H9 (cell line): ENCODE measurements around the gene USP37. TPM values are rescaled to one million over a fixed set of nuclear protein-coding genes. Genes with fewer than 3 reads are reported as not detected.
A peak's percentile ranks its signal among the peaks of the same experiment; 100 is the strongest.

ENCODE experiments used
- DNase-seq: peaks from one replicate; pipeline ENCODE4 v3.0.0-alpha.2; 2017
- H2AFZ ChIP-seq: one replicate; pipeline ENCODE4 v1.6.1; 2013; ENCODE audit warnings: mild to moderate bottlenecking, low read length, control low read depth, moderate library complexity
- H2AK5ac ChIP-seq: 2 replicates; pipeline ENCODE4 v1.6.1; 2013; ENCODE audit warnings: low read length, control low read depth, mixed read lengths; ENCODE audit not compliant: insufficient read length
- H2BK120ac ChIP-seq: one replicate; pipeline ENCODE4 v1.6.1; 2013; ENCODE audit warnings: low read depth, mild to moderate bottlenecking, low read length, control low read depth, inconsistent platforms; ENCODE audit not compliant: poor library complexity, severe bottlenecking
- H2BK12ac ChIP-seq: 2 replicates; pipeline ENCODE4 v1.6.1; 2013; ENCODE audit warnings: low read length, control low read depth, mixed read lengths, low read depth; ENCODE audit not compliant: insufficient read length
- H2BK15ac ChIP-seq: 2 replicates; pipeline ENCODE4 v1.6.1; 2013; ENCODE audit warnings: low read depth, low read length, control low read depth
- H2BK20ac ChIP-seq: one replicate; pipeline ENCODE4 v1.6.1; 2013; ENCODE audit warnings: low read depth, mild to moderate bottlenecking, low read length, control low read depth, inconsistent platforms; ENCODE audit not compliant: poor library complexity, severe bottlenecking
- H2BK5ac ChIP-seq: 2 replicates; pipeline ENCODE4 v1.6.1; 2013; ENCODE audit warnings: low read length, control low read depth, mixed read lengths; ENCODE audit not compliant: insufficient read length
- H3K14ac ChIP-seq: 2 replicates; pipeline ENCODE4 v1.6.1; 2013; ENCODE audit warnings: low read length, control low read depth; ENCODE audit not compliant: insufficient read depth
- H3K18ac ChIP-seq: 2 replicates; pipeline ENCODE4 v1.6.1; 2013; ENCODE audit warnings: low read depth, mild to moderate bottlenecking, mixed read lengths, low read length, control low read depth; ENCODE audit not compliant: insufficient read length
- H3K23ac ChIP-seq: 2 replicates; pipeline ENCODE4 v1.6.1; 2013; ENCODE audit warnings: low read length, control low read depth, mixed read lengths, low read depth; ENCODE audit not compliant: insufficient read length
- H3K23me2 ChIP-seq: 2 replicates; pipeline ENCODE4 v1.6.1; 2013; ENCODE audit warnings: low read depth, mild to moderate bottlenecking, mixed read lengths, low read length, control low read depth; ENCODE audit not compliant: insufficient read length, poor library complexity, severe bottlenecking
- H3K27ac ChIP-seq: 2 replicates; pipeline ENCODE4 v1.5.1; 2013; ENCODE audit warnings: low read length, control low read depth, mixed read lengths, low read depth; ENCODE audit not compliant: insufficient read length
- H3K27me3 ChIP-seq: 2 replicates; pipeline ENCODE4 v1.6.1; 2013; ENCODE audit warnings: low read length, control low read depth, inconsistent platforms; ENCODE audit not compliant: insufficient read depth
- H3K4ac ChIP-seq: 2 replicates; pipeline ENCODE4 v1.6.1; 2013; ENCODE audit warnings: low read depth, mild to moderate bottlenecking, control low read depth, inconsistent platforms, low read length, moderate library complexity
- H3K4me1 ChIP-seq: 2 replicates; pipeline ENCODE4 v1.6.1; 2013; ENCODE audit warnings: low read length, control low read depth, inconsistent platforms; ENCODE audit not compliant: insufficient read depth
- H3K4me2 ChIP-seq: 2 replicates; pipeline ENCODE4 v1.6.1; 2013; ENCODE audit warnings: low read length, control low read depth, mixed read lengths; ENCODE audit not compliant: insufficient read length, insufficient read depth
- H3K56ac ChIP-seq: 2 replicates; pipeline ENCODE4 v1.6.1; 2013; ENCODE audit warnings: low read depth, mild to moderate bottlenecking, mixed read lengths, low read length, control low read depth; ENCODE audit not compliant: insufficient read length
- H3K79me1 ChIP-seq: 2 replicates; pipeline ENCODE4 v1.6.1; 2013; ENCODE audit warnings: low read depth, mild to moderate bottlenecking, moderate library complexity, low read length, control low read depth, inconsistent platforms; ENCODE audit not compliant: insufficient read depth, poor library complexity, severe bottlenecking
- H3K79me2 ChIP-seq: 2 replicates; pipeline ENCODE4 v1.6.1; 2013; ENCODE audit warnings: low read length, control low read depth, inconsistent platforms; ENCODE audit not compliant: insufficient read depth
- H3K9ac ChIP-seq: 2 replicates; pipeline ENCODE4 v1.6.1; 2013; ENCODE audit warnings: low read length, control low read depth, mixed read lengths; ENCODE audit not compliant: insufficient read length; ENCODE audit errors: extremely low read depth
- H3K9me3 ChIP-seq: one replicate; pipeline ENCODE4 v1.6.1; 2013; ENCODE audit warnings: low read depth, low read length, inconsistent platforms; ENCODE audit not compliant: control insufficient read depth
- H3T11ph ChIP-seq: one replicate; pipeline ENCODE4 v1.6.1; 2013; ENCODE audit warnings: mild to moderate bottlenecking, low read length, control low read depth, inconsistent platforms
- H4K20me1 ChIP-seq: one replicate; pipeline ENCODE4 v1.6.1; 2013; ENCODE audit not compliant: control insufficient read depth, insufficient read length, insufficient read depth
- H4K5ac ChIP-seq: 2 replicates; pipeline ENCODE4 v1.6.1; 2013; ENCODE audit warnings: low read depth, mild to moderate bottlenecking, mixed read lengths, low read length, control low read depth; ENCODE audit not compliant: insufficient read length
- H4K8ac ChIP-seq: replicated peaks from 2 replicates; pipeline ENCODE4 v1.6.1; 2013; ENCODE audit warnings: low read length, control low read depth, mixed read lengths, low read depth; ENCODE audit not compliant: insufficient read length
- H4K91ac ChIP-seq: 2 replicates; pipeline ENCODE4 v1.6.1; 2013; ENCODE audit warnings: low read depth, mild to moderate bottlenecking, moderate library complexity, mixed read lengths, low read length, control low read depth; ENCODE audit not compliant: insufficient read length
- H3K27ac Mint-ChIP-seq, 3 experiments: 2 replicates in 2 of 3; 3 replicates in 1 of 3; pipeline ENCODE4 v1.8.0; 2020 to 2021; ENCODE audit warnings: mixed read lengths in 3 of 3, mild to moderate bottlenecking in 1 of 3, moderate library complexity in 1 of 3
- H3K27me3 Mint-ChIP-seq: 2 replicates; pipeline ENCODE4 v1.8.0; 2021; ENCODE audit warnings: low read depth, mild to moderate bottlenecking, moderate library complexity, mixed read lengths
- H3K36me3 Mint-ChIP-seq, 3 experiments: 2 replicates in 2 of 3; 3 replicates in 1 of 3; pipeline ENCODE4 v1.8.0; 2020 to 2021; ENCODE audit warnings: low read depth in 3 of 3, mixed read lengths in 3 of 3; ENCODE audit not compliant: insufficient read depth in 1 of 3
- H3K4me1 Mint-ChIP-seq, 2 experiments: 2 replicates each; pipeline ENCODE4 v1.8.0; 2020; ENCODE audit warnings: mixed read lengths in 2 of 2
- H3K4me3 Mint-ChIP-seq, 2 experiments: 2 replicates in 1 of 2; 3 replicates in 1 of 2; pipeline ENCODE4 v1.8.0; 2020 to 2021; ENCODE audit warnings: mild to moderate bottlenecking in 2 of 2, mixed read lengths in 2 of 2, moderate library complexity in 1 of 2
- H3K9me3 Mint-ChIP-seq, 2 experiments: 2 replicates in 1 of 2; 3 replicates in 1 of 2; pipeline ENCODE4 v1.8.0; 2020; ENCODE audit warnings: mild to moderate bottlenecking in 2 of 2, mixed read lengths in 2 of 2, moderate library complexity in 1 of 2
- CTCF ChIP-seq: fragments of 200-600 bp; sonication (generic); conservative IDR thresholded peaks from 3 replicates; pipeline ENCODE4 v1.8.0; 2021; ENCODE audit warnings: antibody characterized with exemption, mild to moderate bottlenecking
- WGBS: extraction: QIAGEN DNeasy Blood & Tissue Kit; methylation state at CpG from one replicate; pipeline ENCODE4 v1.1.7; 2013; ENCODE audit warnings: missing lambda C conversion rate, low lambda C conversion rate, mixed read lengths; ENCODE audit not compliant: insufficient read length; ENCODE audit errors: extremely low coverage; 5-methylcytosine and 5-hydroxymethylcytosine counted together
- total RNA-seq: library from RNA; stranded (reverse); gene quantifications from 2 replicates; pipeline ENCODE4 v1.2.1, GENCODE V29; 2021

The USP37 gene
- total RNA-seq, 1 experiment from 2014 or later: 34.9 TPM

- peak overlapping the region; percentile 4 to 97 (median 76); a peak in 3 of 7 replicates for H3K27ac Mint-ChIP-seq
- H4K5ac ChIP-seq: no peak overlapping the region
Measured at GRCh38 chr2:218500501-218501060, 67.6 kb downstream of the USP37 start.

More at GRCh38 chr2:218500501-218501060, 67.6 kb downstream of the USP37 start:
- H4K20me1 ChIP-seq: no peaks in the 10 kb centered on the region
- H3K9me3 ChIP-seq: no peaks in the 10 kb centered on the region
- H2BK5ac ChIP-seq: no peak overlapping the region
- no peak overlapping the region for H3K56ac ChIP-seq
- no peak overlapping the region for H2BK120ac ChIP-seq
- no peak for DNase-seq
- no peaks in the 10 kb centered on the region for H3K27me3 Mint-ChIP-seq
- peaks cover 10 to 18% of the 10 kb centered on the region in 2 experiments for H3K4me1 Mint-ChIP-seq
- H3K36me3 Mint-ChIP-seq: peaks cover 15 to 54% (median 39%) of the 10 kb centered on the region in 3 experiments; a peak in 6 of 7 replicates
- H3K79me2 ChIP-seq: no peaks in the 10 kb centered on the region
- H4K91ac ChIP-seq: no peak overlapping the region
- H2BK12ac ChIP-seq: no peak overlapping the region
- H3K4me2 ChIP-seq: no peak overlapping the region
- no peak overlapping the region for H3K27ac ChIP-seq
- no peak overlapping the region for H3K14ac ChIP-seq
- H3K9ac ChIP-seq: no peak overlapping the region
- H2BK15ac ChIP-seq: no peak overlapping the region
- H3K23me2 ChIP-seq: no peaks in the 10 kb centered on the region
- no peak overlapping the region for H3K4ac ChIP-seq
- no peaks in the 10 kb centered on the region for H3K79me1 ChIP-seq
- H3K27me3 ChIP-seq: no peaks in the 10 kb centered on the region
- H3K9me3 Mint-ChIP-seq: no peaks in the 10 kb centered on the region
- no peaks in the 10 kb centered on the region for H3K4me1 ChIP-seq
- TF ChIP-seq CTCF: no peak
- H3K18ac ChIP-seq: no peak overlapping the region
- no CpG with 5 or more reads among the region's 10 CpGs for WGBS
- no peak overlapping the region for H2AFZ ChIP-seq
- no peak overlapping the region for H2BK20ac ChIP-seq
- no peak overlapping the region for H3T11ph ChIP-seq
- H2AK5ac ChIP-seq: no peak overlapping the region
- H4K8ac ChIP-seq: no peak overlapping the region
- H3K23ac ChIP-seq: no peak overlapping the region
- no peak overlapping the region for H3K4me3 Mint-ChIP-seq
